ENCODE results near the gene TTLL12. TPM values are rescaled to one million over a fixed set of nuclear protein-coding genes. Genes with fewer than 3 reads are reported as not detected.

The TTLL12 gene
- total RNA-seq, 1 experiment from 2014 or later = 100 TPM

GRCh38 chr22:43216738-43217137 lies 29.8 kb upstream of the TTLL12 start:
- Histone ChIP-seq H3K27ac (ENCODE audit: low read depth, low read length) (no peak overlapping the region), H3K4me2 (ENCODE audit: low read length) (no peak overlapping the region), H3K4me1 (ENCODE audit: control insufficient read depth in 1 of 2, insufficient read depth in 2 of 2, low read length in 2 of 2) (peaks cover 7 to 14% of the 10 kb centered on the region in 2 experiments; a peak in 3 of 4 replicates), H3K9me2 (ENCODE audit: insufficient read depth) (no peaks in the 10 kb centered on the region), H3K36me3 (ENCODE audit: control insufficient read depth in 1 of 2, insufficient read depth in 2 of 2, low read length in 2 of 2) (no peaks in the 10 kb centered on the region), H3K4me3 (replicated peaks in 1 of 2; ENCODE audit: low read depth in 1 of 2, low read length in 2 of 2) (no peak overlapping the region), H3K9ac (ENCODE audit: low read length) (no peak overlapping the region), H3K27me3 (ENCODE audit: insufficient read depth, low read length) (no peaks in the 10 kb centered on the region), H2AFZ (ENCODE audit: low read depth, low read length, poor library complexity, severe bottlenecking) (no peak overlapping the region), H3K9me3 (ENCODE audit: control insufficient read depth in 1 of 2, insufficient read depth in 1 of 2, low read depth in 1 of 2, low read length in 2 of 2) (no peaks in the 10 kb centered on the region), H3K79me2 (ENCODE audit: insufficient read depth, low read length) (no peaks in the 10 kb centered on the region), H4K20me1 (ENCODE audit: insufficient read depth) (no peaks in the 10 kb centered on the region)
- DNase-seq (ENCODE audit: low read depth, low spot score) = no peak
- ChIA-PET POLR2A (no interaction called here), CTCF (interaction anchor here (0.7 kb wide), 2 partner anchors 13 to 29 kb away, joined by 3 read pairs; no protein-coding TSS in a partner anchor), RAD21 (ENCODE audit: low non-redundant PET in 1 of 2, low total read pairs in 2 of 2, uncharacterized antibody in 2 of 2, unreplicated experiment in 2 of 2) (no interaction called here)
- intact Hi-C loops (cut with micrococcal nuclease) = no loop called here
- no TSS peak for BruUV-seq (replicated peaks)
- TF ChIP-seq SRF (IDR thresholded peaks at IDR 0.05; ENCODE audit: low read depth) = no peak
- TF ChIP-seq POLR2AphosphoS5 (IDR thresholded peaks at IDR 0.05; ENCODE audit: low read depth, low read length) = no peak
- no peak for TF ChIP-seq MAX (IDR thresholded peaks at IDR 0.05)
- no peak for TF ChIP-seq CTCF (IDR thresholded peaks at IDR 0.05 in 2 of 3, conservative IDR thresholded peaks at IDR 0.05 in 1 of 3; ENCODE audit: borderline replicate concordance in 1 of 3, insufficient read depth in 1 of 3, low read depth in 2 of 3, low read length in 2 of 3)
- TF ChIP-seq SP1 (IDR thresholded peaks at IDR 0.05; ENCODE audit: low read depth) = no peak
- no peak for TF ChIP-seq EZH2phosphoT487 (IDR thresholded peaks at IDR 0.05; ENCODE audit: borderline replicate concordance)
- TF ChIP-seq, protein P1, sequence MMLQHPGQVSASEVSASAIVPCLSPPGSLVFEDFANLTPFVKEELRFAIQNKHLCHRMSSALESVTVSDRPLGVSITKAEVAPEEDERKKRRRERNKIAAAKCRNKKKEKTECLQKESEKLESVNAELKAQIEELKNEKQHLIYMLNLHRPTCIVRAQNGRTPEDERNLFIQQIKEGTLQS (IDR thresholded peaks at IDR 0.05) = no peak
- TF ChIP-seq YY1 (IDR thresholded peaks at IDR 0.05; ENCODE audit: extremely low read depth, insufficient replicate concordance, low read depth, low read length) = no peak
- TF ChIP-seq POLR2A (IDR thresholded peaks at IDR 0.05; ENCODE audit: borderline replicate concordance, extremely low read depth, insufficient read depth, insufficient read length) = no peak
- no peak for TF ChIP-seq ZFX (IDR thresholded peaks at IDR 0.05)
- TF ChIP-seq SIN3A (IDR thresholded peaks at IDR 0.05; ENCODE audit: low read depth) = no peak
- TF ChIP-seq JUND (IDR thresholded peaks at IDR 0.05) = no peak
- no peak for ATAC-seq

Data from HCT116 (cell line).